ENCODE data around the gene GATA2.

Gene GATA2

GRCh38 chr3:128455786-128456748 lies 36.9 kb downstream of the GATA2 start:
- DNase-seq = no peak

- DNase-seq = no peak
Measured at GRCh38 chr3:128455116-128455515, 37.9 kb downstream of the GATA2 start.

- DNase-seq = no peak
Measured at GRCh38 chr3:128454310-128454618, 38.7 kb downstream of the GATA2 start.

GRCh38 chr3:128453501-128454309 lies 39.3 kb downstream of the GATA2 start:
- no peak for DNase-seq

- DNase-seq = no peak
Measured at GRCh38 chr3:128452678-128453275, 40.2 kb downstream of the GATA2 start.

GRCh38 chr3:128452120-128452519 lies 40.9 kb downstream of the GATA2 start:
- DNase-seq = no peak

- DNase-seq = no peak
Measured at GRCh38 chr3:128449111-128449638, 43.8 kb downstream of the GATA2 start.

GRCh38 chr3:128448491-128448890 lies 44.5 kb downstream of the GATA2 start:
- DNase-seq = peak in 1 of 2 donors; percentile 33

- no peak for DNase-seq
Measured at GRCh38 chr3:128447561-128448013, 45.4 kb downstream of the GATA2 start.

GRCh38 chr3:128446821-128447220 lies 46.2 kb downstream of the GATA2 start:
- no peak for DNase-seq

- DNase-seq = no peak
Measured at GRCh38 chr3:128445357-128445756, 47.6 kb downstream of the GATA2 start.

GRCh38 chr3:128443771-128444170 lies 49.2 kb downstream of the GATA2 start:
- DNase-seq = no peak

- DNase-seq = no peak
Measured at GRCh38 chr3:128442949-128443348, 50.1 kb downstream of the GATA2 start.

GRCh38 chr3:128442070-128442469 lies 50.9 kb downstream of the GATA2 start:
- DNase-seq = no peak

GRCh38 chr3:128439226-128439625 lies 53.8 kb downstream of the GATA2 start:
- no peak for DNase-seq

GRCh38 chr3:128438488-128439072 lies 54.4 kb downstream of the GATA2 start:
- DNase-seq = no peak

- no peak for DNase-seq
Measured at GRCh38 chr3:128436214-128436613, 56.8 kb downstream of the GATA2 start.

GRCh38 chr3:128435561-128435960 lies 57.4 kb downstream of the GATA2 start:
- no peak for DNase-seq

GRCh38 chr3:128435058-128435457 lies 57.9 kb downstream of the GATA2 start:
- no peak for DNase-seq

- DNase-seq = no peak
Measured at GRCh38 chr3:128434524-128434923, 58.5 kb downstream of the GATA2 start.

GRCh38 chr3:128433837-128434165 lies 59.2 kb downstream of the GATA2 start:
- DNase-seq = no peak

GRCh38 chr3:128432971-128433836 lies 59.8 kb downstream of the GATA2 start:
- DNase-seq = no peak

Measured in bone marrow (tissue), 2 donors.